NCI-H526 (cell line): ENCODE results near the gene IGFL2.
"Not testable (repeated sequence)": the region's sequence is repeated elsewhere in the genome, so short reads cannot be mapped to it uniquely, and the experiment has no call there.

Experiments used
- DNase-seq, 2 experiments: peaks; one replicate each; lab custom pipeline; 2025; lab: John Stamatoyannopoulos, UW

IGFL2 gene

DNA sequence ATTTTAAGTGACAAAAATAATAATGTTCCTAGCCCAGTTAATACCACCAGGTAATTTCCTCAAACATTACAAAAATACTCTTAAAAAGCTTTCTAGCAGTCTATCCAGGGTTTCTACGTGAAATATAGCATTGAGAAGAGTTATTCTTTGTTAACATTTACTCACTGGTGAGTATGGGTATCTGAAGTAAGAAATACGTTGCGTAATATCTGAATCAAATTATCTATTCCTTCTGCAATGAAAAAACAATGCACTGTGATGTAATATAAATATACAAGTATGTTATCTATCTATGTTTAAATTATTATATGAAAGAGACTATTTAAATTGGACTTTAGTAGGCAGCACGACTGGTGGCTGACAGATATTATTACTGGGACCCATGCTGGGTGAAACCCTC is 5.7 kb upstream of the IGFL2 start:
- DNase-seq = no peak

GRCh38 chr19:46144756-46145155 is 3.3 kb upstream of the IGFL2 start:
- no peak for DNase-seq

DNA sequence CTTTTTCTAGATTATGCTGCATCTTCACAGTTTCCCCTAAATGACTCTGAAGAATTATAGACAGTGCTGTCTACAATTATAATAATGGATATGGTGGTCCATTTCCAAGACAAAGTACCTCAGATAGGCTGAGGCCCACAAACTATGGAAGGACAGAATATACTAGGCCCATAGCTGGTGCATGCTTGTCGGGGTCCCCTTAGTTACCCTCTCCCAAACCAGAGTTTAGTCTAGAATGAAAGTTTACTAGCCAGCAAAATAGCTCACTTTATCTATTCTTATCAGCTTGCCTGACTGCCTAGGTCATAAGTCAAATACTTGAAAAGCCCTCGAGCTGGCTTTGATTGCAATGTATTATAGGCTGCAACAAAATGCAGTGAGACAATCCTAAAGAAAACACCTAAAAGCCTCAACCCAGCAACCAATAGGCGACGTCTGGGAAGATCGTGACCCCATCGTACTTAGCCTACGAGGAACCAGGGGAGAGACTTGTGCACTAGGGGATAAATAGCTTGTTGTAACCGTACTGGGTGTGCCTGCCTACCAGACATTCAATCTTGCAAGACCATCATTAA is 785 bp upstream of the IGFL2 start:
- DNase-seq = no peak

GRCh38 chr19:46150606-46151005 is 2.6 kb downstream of the IGFL2 start:
- DNase-seq = no peak

- no peak for DNase-seq
Observed at GRCh38 chr19:46155237-46155636, 7.2 kb downstream of the IGFL2 start.

DNA sequence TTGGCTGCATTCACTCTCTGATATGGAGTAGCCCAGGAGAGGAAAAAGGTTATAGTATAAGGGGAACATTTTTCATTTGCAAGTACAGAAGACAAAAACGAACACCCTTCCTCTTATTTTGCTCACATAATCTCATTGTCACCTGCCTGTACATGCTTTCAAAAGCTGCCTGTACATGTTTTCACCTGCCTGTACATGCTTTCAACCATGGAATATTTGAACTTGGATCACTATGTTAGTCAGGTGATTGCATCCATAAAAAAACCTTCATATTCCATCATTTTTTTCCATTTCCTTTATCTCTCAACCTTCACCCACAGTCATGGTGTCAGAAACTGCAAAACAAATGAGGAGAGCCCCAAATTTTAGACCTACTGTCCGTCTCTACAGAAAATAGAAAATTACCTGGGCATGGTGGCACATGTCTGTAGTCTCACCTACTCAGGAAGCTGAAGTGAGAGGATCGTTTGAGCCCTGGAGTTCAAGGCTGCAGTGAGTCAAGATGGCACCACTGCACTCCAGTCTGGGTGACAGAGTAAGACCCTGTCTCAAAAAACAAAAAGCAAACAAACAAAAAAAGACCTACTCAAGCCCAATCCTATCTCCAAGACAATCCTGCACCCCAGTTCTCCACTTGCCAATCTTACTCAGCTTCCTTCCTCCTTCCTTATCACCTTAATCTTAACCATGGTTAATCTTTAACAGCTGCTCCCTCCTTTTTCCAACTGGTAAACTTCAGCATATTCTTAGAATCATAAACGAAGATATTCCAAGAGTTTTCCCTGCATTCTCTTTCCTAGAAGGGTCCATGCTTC is 11.6 kb downstream of the IGFL2 start:
- no peak for DNase-seq

GRCh38 chr19:46160233-46160775 is 12.3 kb downstream of the IGFL2 start:
- no peak for DNase-seq

- not testable (repeated sequence) for DNase-seq
Observed at GRCh38 chr19:46161642-46162257, 13.7 kb downstream of the IGFL2 start.

- no peak for DNase-seq
Observed at GRCh38 chr19:46162731-46163130, 14.7 kb downstream of the IGFL2 start.

DNA sequence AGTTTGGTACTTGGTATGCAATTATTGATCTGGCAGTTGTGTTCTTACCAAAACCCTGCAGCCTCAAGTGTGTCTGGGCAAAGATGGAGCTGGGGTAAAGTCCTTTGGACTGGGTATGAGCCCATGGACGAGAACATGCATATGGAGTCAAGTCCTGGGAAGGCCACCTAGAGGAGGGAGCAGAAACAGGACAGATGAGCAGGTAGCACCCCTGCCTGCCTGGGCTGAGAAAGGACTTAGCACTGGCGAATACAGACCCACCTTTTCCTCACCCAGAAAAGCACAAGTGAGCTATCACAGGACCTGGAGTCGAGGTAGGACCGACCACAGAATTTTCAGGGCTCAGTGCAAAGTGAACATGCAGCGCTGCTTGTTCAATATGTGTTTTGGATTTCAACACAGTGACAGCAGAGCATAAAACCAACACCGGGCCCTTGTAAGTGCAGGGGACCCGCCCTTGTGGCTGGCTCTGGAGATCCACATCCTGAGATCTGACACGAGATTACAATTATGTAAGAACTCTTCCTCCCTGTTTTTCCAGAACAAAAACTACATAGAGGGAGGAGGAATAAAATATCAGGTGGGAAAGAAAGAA is 25.9 kb downstream of the IGFL2 start:
- no peak for DNase-seq

DNA sequence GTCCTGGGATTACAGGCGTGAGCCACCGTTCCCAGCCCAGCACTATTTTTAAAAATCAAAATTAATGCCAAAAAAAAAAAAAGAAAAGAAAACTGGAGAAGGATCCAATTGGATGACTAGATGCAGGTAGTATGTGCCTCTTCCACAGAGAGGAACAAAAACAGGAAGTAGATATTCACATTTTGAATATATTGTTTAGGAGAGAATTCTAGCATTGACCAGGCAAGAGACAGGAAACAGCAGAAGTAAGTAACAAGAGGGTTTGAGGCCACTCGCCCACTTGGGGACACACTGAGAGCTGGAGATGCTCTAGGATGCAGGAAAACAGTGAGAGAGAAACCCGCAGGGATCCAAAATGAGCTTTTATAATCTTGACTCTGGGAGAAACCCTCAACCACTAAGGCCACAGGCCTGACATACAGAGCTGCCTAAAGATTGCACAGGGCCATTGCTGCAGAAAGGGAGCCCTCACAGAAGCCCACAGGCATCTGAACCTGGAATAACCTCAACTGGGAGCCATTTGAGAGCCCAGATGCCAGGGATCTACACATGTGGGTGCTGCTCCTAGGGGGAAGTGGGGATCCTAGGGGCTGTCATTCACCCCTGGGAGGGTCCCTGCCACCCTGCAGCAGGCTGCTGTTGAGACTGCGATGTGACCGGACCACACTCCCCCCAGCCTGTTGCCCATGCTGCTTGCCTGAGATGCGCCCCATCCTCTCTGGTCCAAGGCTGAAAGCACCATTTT is 28.2 kb downstream of the IGFL2 start:
- no peak for DNase-seq

DNA sequence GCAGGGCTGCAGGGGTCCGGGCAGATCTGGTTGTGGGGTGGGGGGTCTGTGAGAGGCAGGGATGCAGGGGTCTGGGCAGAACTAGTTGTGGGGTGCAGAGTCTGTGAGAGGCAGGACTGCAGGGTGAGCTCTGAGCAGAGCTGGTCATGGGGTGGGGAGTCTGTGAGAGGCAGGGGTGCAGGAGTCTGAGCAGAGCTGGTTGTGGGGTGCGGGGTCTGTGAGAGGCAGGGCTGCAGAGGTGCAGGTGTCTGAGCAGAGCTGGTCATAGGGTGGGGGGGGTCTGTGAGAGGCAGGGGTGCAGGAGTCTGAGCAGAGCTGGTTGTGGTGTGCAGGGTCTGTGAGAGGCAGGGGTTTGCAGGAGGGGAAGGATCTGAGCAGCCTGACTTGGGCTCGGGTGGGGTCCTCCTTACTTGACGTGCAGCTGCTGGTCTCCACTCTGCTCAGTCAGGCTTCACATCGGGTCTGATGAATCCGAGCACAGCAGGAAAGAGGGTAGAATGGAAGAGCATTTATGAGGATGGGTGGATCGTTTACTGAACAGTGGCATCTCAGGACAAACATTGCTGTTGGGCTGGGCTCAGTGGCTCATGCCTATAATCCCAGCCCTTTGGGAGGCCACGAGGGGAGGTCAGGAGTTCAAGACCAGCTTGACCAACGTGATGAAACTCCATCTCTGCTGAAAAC is 31.2 kb downstream of the IGFL2 start:
- DNase-seq = no peak

DNA sequence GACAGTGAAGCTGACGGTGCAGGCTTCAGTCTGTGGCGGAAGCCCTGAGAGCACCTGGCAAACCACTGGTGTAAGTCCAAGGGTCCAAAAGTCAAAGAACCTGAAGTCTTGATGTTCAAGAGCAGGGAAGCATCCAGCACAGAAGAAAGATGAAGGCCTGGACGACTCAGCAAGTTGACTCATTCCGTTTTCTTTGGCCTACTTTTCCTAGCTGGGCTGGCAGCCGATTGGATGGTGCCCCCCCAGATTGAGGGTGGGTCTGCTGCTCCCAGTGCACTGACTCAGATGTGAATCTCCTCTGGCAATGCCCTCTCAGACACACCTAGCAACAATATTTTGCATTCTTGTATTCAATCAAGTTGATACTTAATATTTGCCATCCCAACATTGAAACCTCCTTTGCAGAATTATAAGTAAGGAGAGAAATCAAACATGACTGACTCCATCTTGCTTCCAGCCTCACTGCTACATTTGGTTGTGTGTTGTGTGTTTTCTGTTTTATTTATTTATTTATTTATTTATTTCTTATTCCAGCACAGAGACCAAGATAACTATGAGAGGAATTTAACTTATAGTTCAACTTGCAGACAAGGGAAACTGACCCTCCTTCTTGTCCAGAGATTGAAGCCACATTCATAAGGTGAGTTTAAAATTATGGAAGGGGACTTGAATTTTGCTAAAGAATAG is 32.8 kb downstream of the IGFL2 start:
- no peak for DNase-seq

DNA sequence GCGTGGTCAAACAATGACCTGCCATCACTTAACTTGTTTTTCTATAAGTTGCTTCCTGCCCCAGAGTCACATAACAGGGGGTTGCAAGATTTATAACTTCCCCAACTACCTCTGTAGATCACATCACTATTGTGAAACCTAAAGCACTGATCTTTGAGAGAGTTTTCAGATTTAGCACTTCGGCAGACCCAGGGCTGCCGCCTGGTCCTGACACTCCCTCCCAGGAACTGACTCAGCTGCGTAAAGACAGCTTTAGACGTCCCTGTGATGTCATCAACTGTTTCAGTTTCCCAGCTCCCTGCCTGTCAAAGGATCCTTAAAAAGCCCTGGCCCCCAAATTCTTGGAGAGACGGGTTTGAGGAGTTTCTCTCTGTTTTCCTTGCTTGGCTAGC is 33.3 kb downstream of the IGFL2 start:
- DNase-seq = no peak

DNA sequence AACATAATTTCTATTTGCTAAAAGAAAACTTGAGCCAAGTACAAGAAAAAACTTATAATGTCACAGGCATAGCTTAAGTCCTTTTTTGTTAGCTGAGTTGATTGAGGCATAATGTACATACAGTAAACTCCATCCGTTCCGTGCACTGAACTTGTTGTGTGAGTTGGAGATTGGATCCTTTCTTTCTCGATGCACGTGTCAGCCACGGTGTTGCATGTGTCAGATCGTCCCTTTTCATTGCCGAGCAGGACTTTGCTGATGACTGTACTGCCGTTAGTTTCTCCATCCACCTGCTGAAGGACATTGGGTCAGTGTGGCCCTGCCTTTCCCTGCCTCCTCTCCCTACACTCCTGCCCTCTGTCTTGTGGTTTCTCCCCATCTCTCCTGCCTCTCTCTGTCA is 34.4 kb downstream of the IGFL2 start:
- DNase-seq = no peak

DNA sequence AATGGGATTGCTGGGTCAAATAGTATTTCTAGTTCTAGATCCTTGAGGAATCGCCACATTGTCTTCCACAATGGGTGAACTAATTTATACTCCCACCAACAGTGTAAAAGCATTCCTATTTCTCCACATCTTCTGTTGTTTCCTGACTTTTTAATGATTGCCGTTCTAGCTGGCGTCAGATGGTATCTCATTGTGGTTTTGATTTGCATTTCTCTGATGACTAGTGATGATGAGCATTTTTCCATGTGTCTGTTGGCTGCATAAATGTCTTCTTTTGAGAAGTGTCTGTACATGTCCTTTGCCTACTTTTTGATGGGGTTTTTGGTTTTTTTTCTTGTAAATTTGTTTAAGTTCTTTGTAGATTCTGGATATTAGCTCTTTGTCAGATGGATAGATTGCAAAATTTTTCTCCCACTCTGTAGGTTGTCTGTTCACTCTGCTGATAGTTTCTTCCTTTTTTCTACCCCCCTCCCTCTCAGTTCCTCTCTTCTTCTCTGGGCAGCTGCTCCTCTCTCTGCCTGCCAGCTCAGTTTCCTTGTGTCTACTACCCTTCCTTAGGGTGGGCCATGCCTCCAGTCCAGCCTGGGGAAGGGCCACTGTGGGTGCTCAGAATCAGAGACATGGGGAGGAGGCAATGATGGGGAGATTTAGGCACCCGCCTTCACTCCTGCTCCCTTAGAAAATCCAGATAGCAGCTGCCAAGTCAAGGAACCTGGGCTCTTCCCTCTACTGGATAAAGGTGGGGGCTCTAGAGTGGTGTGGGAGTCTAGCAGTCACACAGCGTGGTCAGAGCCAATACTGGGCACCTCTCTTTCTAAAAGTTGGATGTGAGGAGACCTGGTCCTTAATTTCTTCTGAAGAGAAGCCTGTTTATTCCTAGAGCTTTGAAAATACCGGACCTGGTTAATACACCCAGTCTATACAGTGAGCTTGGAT is 37.0 kb downstream of the IGFL2 start:
- DNase-seq = peak; percentile 52 to 59

GRCh38 chr19:46186101-46186716 is 38.2 kb downstream of the IGFL2 start:
- no peak for DNase-seq

GRCh38 chr19:46186717-46187101 is 38.7 kb downstream of the IGFL2 start:
- no peak for DNase-seq
